Endometrium (tissue), 2 donors: ENCODE measurements around the gene SDK1.
"Not testable (repeated sequence)": the region's sequence is repeated elsewhere in the genome, so short reads cannot be mapped to it uniquely, and the experiment has no call there.

Experiments
- FAIRE-seq: peaks from 2 replicates; lab custom pipeline; 2012; peaks lifted over from hg19 to GRCh38; lab: Jason Lieb, UNC
- donor health status: control.
- donor health status: control.

The SDK1 gene

DNA sequence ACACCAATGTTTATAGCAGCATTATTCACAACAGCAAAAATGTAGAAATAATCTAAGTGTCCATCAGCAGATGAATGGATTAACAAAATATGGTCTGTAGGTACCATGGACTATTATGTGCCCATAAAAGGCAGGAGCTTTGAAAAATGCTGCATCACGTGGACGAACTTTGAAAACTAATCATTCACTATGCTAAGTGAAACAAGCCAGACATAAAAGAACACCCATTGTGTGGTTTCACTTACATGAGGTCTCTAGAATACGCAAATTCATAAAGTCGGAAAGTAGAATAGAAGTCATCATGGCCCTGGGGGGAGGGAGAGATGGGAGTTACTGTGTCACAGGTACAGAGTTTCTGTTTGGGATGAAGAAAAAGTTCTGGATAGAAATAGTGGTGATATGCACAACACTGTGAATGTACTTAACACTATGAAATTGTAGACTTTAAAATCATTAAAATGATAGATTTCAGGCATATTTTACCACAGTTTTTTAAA lies 377.3 kb downstream of the SDK1 start:
- FAIRE-seq: no peak

- FAIRE-seq: no peak
These were observed 381.1 kb downstream of the SDK1 start for GRCh38 chr7:3682028-3682710.

DNA sequence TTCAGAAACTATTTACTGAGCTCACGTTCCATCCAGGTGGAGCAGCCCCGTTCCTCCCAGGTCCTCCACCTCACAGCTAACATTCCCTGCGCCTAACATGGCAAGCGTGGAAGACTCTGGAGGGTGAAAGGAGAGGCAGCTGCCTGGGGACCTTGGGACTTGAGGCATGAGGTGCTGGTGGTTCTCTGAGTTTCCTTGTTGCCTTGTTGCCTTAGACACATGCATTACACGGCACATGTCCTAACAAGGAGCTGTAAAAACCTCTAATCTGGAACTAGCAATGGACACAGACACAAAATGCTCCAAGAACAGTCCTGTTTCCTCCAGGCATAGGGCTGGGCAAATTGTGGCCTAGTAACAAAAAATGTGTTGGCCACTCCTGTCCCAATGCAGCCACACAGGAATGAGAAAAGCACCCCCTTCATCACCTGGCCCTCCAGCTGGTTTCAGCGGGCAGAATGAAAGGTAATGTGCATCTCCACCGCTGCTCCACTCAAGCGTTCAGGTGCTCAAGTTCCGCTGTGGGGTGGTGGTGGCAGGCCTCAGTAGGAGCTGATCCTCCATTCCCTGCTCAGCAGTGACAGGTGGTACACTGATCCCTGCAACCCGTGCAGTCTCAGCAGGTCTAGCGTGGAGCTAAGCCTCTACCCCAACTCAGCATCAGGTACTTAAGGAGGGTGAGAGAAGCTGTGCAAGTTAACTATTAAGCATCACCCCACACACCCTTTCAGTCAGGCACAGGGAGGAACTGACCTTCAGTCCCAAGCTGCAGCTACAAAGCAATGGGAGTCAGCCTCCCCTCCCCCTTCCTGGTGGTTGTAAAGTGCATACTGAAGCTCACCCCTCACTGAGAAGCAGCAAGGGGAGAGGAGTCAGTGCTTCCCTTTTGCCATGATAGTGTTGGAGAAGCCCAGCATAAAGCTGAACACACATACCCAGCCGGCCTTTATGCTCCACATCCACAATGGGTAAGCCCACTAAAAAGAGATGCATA lies 382.8 kb downstream of the SDK1 start:
- no peak for FAIRE-seq

- FAIRE-seq: no peak
These were observed 387.0 kb downstream of the SDK1 start for GRCh38 chr7:3688071-3688470.

DNA sequence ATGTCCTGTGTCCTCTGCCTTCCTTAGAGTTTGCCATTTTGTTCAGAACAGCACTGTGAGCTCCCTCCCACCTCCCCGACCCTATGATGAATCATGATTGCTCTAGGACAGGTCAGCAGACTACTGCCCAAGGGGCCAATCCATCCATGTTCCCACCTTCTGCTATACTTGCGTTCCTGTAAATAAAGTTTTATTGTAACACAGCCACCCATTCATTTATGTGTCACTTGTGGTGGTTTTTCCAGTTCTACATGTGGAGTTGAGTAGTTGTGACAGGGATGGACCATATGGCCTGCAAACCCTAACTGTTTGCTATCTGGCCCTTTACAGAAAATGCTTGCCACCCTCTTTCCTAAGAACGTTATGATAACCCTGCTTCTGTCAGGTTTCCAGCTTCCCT lies 387.8 kb downstream of the SDK1 start:
- FAIRE-seq: no peak

DNA sequence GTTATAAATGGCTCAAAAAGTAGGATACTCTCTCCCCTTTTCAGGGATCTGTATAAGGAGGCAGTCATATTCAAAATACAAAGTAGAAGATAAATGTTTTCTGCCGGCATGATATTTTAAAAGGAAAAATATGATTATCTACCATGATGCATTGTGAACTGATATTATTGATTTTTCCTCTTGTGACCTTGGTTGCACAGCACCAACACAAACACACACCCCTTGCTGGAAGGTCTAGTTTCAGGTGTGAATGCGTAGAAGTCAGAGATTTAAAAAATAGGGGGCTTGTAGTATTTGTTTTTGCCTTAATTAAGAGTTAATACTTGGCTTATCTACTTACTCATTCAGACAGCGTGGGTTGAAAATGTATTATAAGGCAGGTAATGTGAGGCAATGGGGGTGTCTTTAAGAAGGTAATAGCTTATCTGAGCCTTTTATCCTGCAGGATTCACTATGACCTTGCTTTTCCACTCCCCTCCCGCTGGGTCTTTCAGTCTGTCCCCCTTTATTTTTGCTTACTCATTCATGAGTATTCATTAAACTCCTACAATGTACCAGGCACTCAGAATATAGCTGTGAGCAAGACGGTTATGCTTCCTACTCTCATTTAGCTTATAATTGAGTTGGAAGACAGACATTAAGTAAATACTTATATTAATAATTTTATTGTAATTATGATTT lies 390.6 kb downstream of the SDK1 start:
- FAIRE-seq: no peak

GRCh38 chr7:3695602-3696001 lies 394.6 kb downstream of the SDK1 start:
- no peak for FAIRE-seq

GRCh38 chr7:3696113-3696512 lies 395.1 kb downstream of the SDK1 start:
- FAIRE-seq: no peak

DNA sequence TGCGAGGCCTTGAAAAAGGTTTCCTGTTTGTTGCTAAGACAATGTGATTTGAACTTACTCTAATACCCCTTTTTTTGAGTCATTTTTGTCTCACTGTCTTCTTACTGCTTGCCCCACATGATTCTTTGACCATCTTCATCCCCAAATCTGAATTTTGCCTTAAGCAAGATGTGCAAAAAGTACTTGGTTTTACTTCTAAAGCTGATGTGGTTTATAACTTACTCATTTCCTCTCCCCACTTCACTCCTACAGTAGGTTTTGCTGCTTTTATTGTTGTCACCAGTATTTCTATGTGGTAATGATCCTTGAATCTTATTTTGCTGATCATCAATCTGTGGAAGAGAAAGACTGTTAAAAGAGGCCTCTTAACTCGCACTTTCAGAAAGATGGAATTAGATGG lies 396.4 kb downstream of the SDK1 start:
- no peak for FAIRE-seq

DNA sequence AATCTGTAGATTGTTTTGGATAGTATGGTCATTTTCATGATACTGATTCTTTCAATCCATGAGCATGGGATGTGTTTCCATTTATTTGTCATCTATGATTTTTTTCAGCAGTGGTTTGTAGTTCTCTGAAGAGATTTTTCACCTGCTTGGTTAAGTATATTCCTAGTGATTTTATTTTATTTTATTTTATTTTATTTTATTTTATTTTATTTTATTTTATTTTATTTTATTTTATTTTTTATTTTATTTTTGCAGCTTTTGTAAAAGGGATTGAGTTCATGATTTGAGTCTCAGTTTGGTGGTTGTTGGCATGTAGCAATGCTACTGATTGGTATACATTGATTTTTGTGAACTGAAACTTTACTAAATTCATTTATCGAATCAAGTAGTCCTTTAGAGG lies 404.2 kb downstream of the SDK1 start:
- no peak for FAIRE-seq

- not testable (repeated sequence) for FAIRE-seq
These were observed 405.0 kb downstream of the SDK1 start for GRCh38 chr7:3706091-3706490.

DNA sequence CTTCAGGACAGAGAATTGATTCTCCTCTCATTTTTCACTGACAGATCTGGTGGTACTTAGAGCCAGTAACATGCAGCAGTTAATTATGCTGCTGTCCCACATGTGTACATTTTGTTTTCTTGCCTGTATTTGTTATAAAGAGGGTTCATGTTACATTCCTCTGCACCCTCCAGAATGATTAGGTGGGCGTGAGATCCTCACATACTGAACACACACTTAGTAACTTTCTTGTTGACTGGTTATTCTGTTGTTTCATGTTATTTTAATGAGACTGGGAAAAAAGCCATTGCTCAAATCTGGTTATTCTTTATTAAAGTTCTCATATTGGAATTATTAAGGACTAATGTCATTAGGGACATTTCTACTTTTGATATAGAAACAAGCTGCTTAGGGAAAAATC lies 409.1 kb downstream of the SDK1 start:
- peak; percentile 21 for FAIRE-seq

- FAIRE-seq: no peak
These were observed 409.5 kb downstream of the SDK1 start for GRCh38 chr7:3710531-3710930.

DNA sequence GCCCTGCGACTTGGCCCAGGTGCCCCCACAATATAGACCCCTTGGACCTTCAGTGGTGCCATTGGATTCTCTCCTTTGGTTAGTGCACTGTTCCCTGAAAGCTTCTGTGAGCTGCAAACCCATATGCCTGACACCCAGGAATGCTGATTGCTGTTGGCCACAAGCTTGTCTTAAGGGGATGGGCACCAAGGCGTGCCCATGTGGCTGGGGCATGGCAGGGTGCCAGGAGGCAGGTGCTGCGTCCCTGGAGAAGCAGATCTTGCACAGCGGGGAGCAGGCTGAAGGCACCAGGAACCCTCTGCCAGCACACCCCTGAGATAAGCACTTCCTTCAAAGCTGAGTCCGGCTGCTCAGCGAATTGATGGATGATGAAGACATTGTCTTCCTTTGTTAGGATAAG lies 411.8 kb downstream of the SDK1 start:
- no peak for FAIRE-seq

GRCh38 chr7:3721422-3721821 lies 420.4 kb downstream of the SDK1 start:
- no peak for FAIRE-seq

GRCh38 chr7:3722396-3722922 lies 421.4 kb downstream of the SDK1 start:
- no peak for FAIRE-seq

GRCh38 chr7:3725155-3726059 lies 424.4 kb downstream of the SDK1 start:
- FAIRE-seq: no peak

DNA sequence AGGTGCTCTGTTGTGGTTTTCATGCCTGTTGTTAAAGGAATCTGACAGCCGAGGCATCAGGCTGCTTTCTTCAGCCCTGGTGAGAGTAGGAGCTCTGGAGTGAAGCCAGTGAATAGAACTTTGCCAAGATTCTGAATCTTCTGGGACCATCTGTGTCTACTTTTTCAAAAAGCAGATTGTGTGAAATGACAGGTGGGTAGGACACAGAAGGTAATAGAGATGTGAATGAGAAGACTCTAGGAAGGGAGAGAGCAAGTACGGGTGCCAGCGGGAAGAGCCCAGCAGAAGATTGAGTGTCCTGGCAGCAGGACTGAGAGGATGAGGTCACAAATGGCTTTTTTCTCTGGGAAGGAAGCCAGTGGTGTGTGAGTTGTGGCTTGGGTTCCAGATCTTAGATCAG lies 429.2 kb downstream of the SDK1 start:
- no peak for FAIRE-seq

DNA sequence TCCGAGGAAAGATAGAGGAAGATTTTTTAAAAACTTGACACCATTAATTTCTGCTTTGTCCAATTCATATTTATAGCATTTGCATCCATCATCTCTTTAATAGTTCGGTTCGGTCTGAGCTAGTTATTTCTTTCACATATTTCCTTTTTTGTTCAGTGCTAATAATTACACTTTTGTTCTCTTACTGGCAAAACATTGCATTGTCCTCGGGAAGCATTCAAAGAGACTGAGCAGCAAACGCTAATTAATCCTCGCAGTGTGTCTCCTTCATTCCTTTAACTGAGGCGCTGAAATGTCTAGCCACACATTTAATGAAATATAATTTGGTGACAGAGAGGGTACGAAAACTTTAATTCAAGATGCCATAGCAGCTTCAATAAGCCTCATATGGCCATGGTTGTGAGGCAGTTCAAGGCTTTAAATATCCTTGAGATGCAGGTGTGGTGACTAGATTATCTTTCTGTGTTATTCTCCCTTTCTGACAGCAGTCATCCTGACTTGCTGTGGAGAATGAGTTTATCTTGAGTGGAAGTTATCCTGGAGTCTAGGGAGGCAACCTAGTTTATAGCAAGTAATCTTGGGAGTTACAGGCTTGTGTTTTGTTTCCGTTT lies 431.4 kb downstream of the SDK1 start:
- no peak for FAIRE-seq

- no peak for FAIRE-seq
These were observed 432.6 kb downstream of the SDK1 start for GRCh38 chr7:3733541-3734140.
